K562 (cell line): ENCODE results near the gene PATJ. TPM values are rescaled to one million over a fixed set of nuclear protein-coding genes. Genes with fewer than 3 reads are reported as not detected.

ENCODE experiments used
- ATAC-seq: fragments of 200-7000 bp; cut with Tn5 transposase; 3 replicates; pipeline ENCODE4 v1.9.1; 2020; ENCODE audit warnings: moderate library complexity
- BruUV-seq: library from RNA; stranded (reverse); fragments of 400-500 nt; replicated peaks from 2 replicates; lab custom pipeline; 2021; lab: Mats Ljungman, UMichigan
- CTCF ChIA-PET: fragments of 300-600 bp; formaldehyde crosslinking; extraction: SDS; loops from one replicate; lab custom pipeline; 2021; ENCODE audit warnings: low intra/inter-chr PET ratio; lab: Yijun Ruan, JAX
- POLR2A ChIA-PET: fragments of 300-600, 350-650 bp; sonication (Branson Sonifier 250); formaldehyde crosslinking; extraction: SDS; loops from one replicate; lab custom pipeline; 2021; ENCODE audit warnings: antibody characterized with exemption, inconsistent platforms; lab: Yijun Ruan, JAX
- DNase-seq, 4 experiments: peaks; one replicate each; pipeline versions ENCODE4 v3.0.0 to v3.0.0-alpha.2; 2011 to 2018; ENCODE audit warnings: low spot score in 3 of 4, mixed read lengths in 3 of 4; ENCODE audit errors: extremely low read depth in 1 of 4
- FAIRE-seq: peaks from 2 replicates; lab custom pipeline; 2011; peaks lifted over from hg19 to GRCh38; lab: Jason Lieb, UNC
- H2AFZ ChIP-seq: 2 replicates; pipeline ENCODE4 v1.6.0; 2011; ENCODE audit warnings: low read depth, low read length, control low read depth, inconsistent platforms
- H3K27ac ChIP-seq: fragments of 200-600 bp; 3 replicates; pipeline ENCODE4 v1.8.0; 2011; ENCODE audit warnings: low read depth, mild to moderate bottlenecking, control low read depth, inconsistent platforms, low read length, moderate library complexity, mixed read lengths; ENCODE audit errors: extremely low read depth
- H3K27me3 ChIP-seq, 2 experiments: fragments of 300-600 bp in 1 of 2; 2 replicates in 1 of 2; 3 replicates in 1 of 2; pipeline versions ENCODE4 v1.6.0 to v1.8.0; 2011; ENCODE audit warnings: inconsistent platforms in 2 of 2, low read length in 2 of 2, mild to moderate bottlenecking in 1 of 2, mixed read lengths in 1 of 2, moderate library complexity in 1 of 2; ENCODE audit not compliant: control insufficient read depth in 2 of 2, insufficient read depth in 2 of 2
- H3K36me3 ChIP-seq: fragments of 300-600 bp; 3 replicates; pipeline ENCODE4 v1.8.0; 2011; ENCODE audit warnings: mild to moderate bottlenecking, low read length, inconsistent platforms; ENCODE audit not compliant: control insufficient read depth, insufficient read depth
- H3K4me1 ChIP-seq, 2 experiments: fragments of 200-600 bp in 1 of 2; replicated peaks in 1 of 2; 2 replicates in 1 of 2; 3 replicates in 1 of 2; pipeline versions ENCODE4 v1.5.1 to v1.8.0; 2011; ENCODE audit warnings: inconsistent platforms in 2 of 2, low read length in 2 of 2, mild to moderate bottlenecking in 1 of 2, mixed read lengths in 1 of 2, moderate library complexity in 1 of 2; ENCODE audit not compliant: control insufficient read depth in 2 of 2, insufficient read depth in 2 of 2
- H3K4me2 ChIP-seq: 2 replicates; pipeline ENCODE4 v1.6.1; 2011; ENCODE audit warnings: low read length, control low read depth, inconsistent platforms, mixed read lengths; ENCODE audit not compliant: insufficient read depth
- H3K4me3 ChIP-seq: fragments of 200-600 bp; sonication (generic), shearing (Covaris generic); 2 replicates; pipeline ENCODE4 v1.5.1; 2016; ENCODE audit warnings: control low read depth, inconsistent platforms
- H3K79me2 ChIP-seq: fragments of 200-600 bp; 3 replicates; pipeline ENCODE4 v1.8.0; 2011; ENCODE audit warnings: low read length, inconsistent platforms; ENCODE audit not compliant: control insufficient read depth, insufficient read depth
- H3K9ac ChIP-seq, 2 experiments: 2 replicates each; pipeline versions ENCODE4 v1.6.0 to v1.6.1; 2011; ENCODE audit warnings: low read depth in 2 of 2, low read length in 2 of 2, control low read depth in 1 of 2, inconsistent platforms in 1 of 2, mild to moderate bottlenecking in 1 of 2, mixed read lengths in 1 of 2; ENCODE audit not compliant: insufficient read depth in 1 of 2
- H3K9me1 ChIP-seq: one replicate; pipeline ENCODE4 v1.6.0; 2011; ENCODE audit warnings: inconsistent platforms, mild to moderate bottlenecking, low read length, moderate library complexity; ENCODE audit not compliant: control insufficient read depth, insufficient read depth
- H3K9me3 ChIP-seq: replicated peaks from 2 replicates; pipeline ENCODE4 v1.5.1; 2011; ENCODE audit warnings: low read depth, low read length, inconsistent platforms; ENCODE audit not compliant: control insufficient read depth, insufficient read depth
- H4K20me1 ChIP-seq: replicated peaks from 2 replicates; pipeline ENCODE4 v1.6.1; 2011; ENCODE audit warnings: low read length, inconsistent platforms, mixed read lengths; ENCODE audit not compliant: control insufficient read depth, insufficient read depth
- FOXA1 ChIP-seq: fragments of 450-650 bp; IDR thresholded peaks from 2 replicates; pipeline ENCODE4 v1.6.1; 2016; ENCODE audit warnings: mild to moderate bottlenecking, borderline replicate concordance
- FOXM1 ChIP-seq, 2 experiments: fragments of 450-650 bp in 1 of 2; sonication (generic) in 1 of 2; formaldehyde crosslinking in 1 of 2; IDR thresholded peaks; 2 replicates each; pipeline versions ENCODE4 v1.6.1 to v1.9.0; 2017 to 2022; ENCODE audit warnings: low read depth in 2 of 2, mild to moderate bottlenecking in 2 of 2, missing genetic modification reagents in 1 of 2, moderate library complexity in 1 of 2
- HCFC1 ChIP-seq: IDR thresholded peaks from 2 replicates; pipeline ENCODE4 v1.6.1; 2012; ENCODE audit warnings: low read depth, low read length, improper control_type of control experiment
- HMG20A ChIP-seq: fragments of 450-650 bp; formaldehyde crosslinking; conservative IDR thresholded peaks from 2 replicates; pipeline ENCODE4 v1.4.0; 2020; ENCODE audit warnings: mild to moderate bottlenecking, mixed read lengths
- NR2C1 ChIP-seq, 2 experiments: fragments of 450-650 bp; IDR thresholded peaks; 2 replicates each; pipeline ENCODE4 v1.6.1; 2017; ENCODE audit warnings: mild to moderate bottlenecking in 2 of 2, antibody characterized with exemption in 1 of 2, inconsistent platforms in 1 of 2, missing compliant biosample characterization in 1 of 2, missing genetic modification characterization in 1 of 2
- REST ChIP-seq, 2 experiments: fragments of 450-650 bp; formaldehyde crosslinking in 1 of 2; IDR thresholded peaks; 2 replicates each; pipeline versions ENCODE4 v1.4.0 to v1.6.1; 2014 to 2020; ENCODE audit warnings: mild to moderate bottlenecking in 2 of 2, borderline replicate concordance in 1 of 2, low read depth in 1 of 2
- RFX5 ChIP-seq: IDR thresholded peaks from 2 replicates; pipeline ENCODE4 v1.6.1; 2011; ENCODE audit warnings: low read depth, mild to moderate bottlenecking, improper control_type of control experiment, low read length
- TAF1 ChIP-seq: IDR thresholded peaks from 2 replicates; pipeline ENCODE4 v1.6.1; 2011; ENCODE audit warnings: mild to moderate bottlenecking, low read length, moderate library complexity; ENCODE audit not compliant: insufficient read depth, control insufficient read depth, severe bottlenecking; ENCODE audit errors: extremely low read depth
- THAP12 ChIP-seq: fragments of 250-450 bp; sonication (Bioruptor Pico); IDR thresholded peaks from 2 replicates; pipeline ENCODE4 v1.9.0; 2021; ENCODE audit warnings: mild to moderate bottlenecking, inconsistent platforms
- USF1 ChIP-seq: sonication (generic); formaldehyde crosslinking; IDR thresholded peaks from 2 replicates; pipeline ENCODE4 v1.9.0; 2022; ENCODE audit warnings: mild to moderate bottlenecking, missing genetic modification reagents
- WGBS: fragments of 100-300 bp; shearing (Covaris generic); methylation state at CpG from one replicate; pipeline ENCODE4 v1.1.6; 2016; ENCODE audit warnings: low coverage, mixed read lengths; ENCODE audit not compliant: insufficient coverage; ENCODE audit errors: missing lambda C conversion rate; 5-methylcytosine and 5-hydroxymethylcytosine counted together
- in situ Hi-C: fragments of 300-500 bp; cut with MboI; formaldehyde crosslinking; loops from 4 replicates; pipeline ENCODE4 v1.15.0; 2018; ENCODE audit warnings: inconsistent platforms, mixed read lengths
- intact Hi-C: fragments of 100-400 bp; cut with micrococcal nuclease; formaldehyde crosslinking; loops from 2 replicates; pipeline ENCODE4 v1.14.2; 2022
- polyA plus RNA-seq, 8 experiments: library from polyadenylated mRNA; depleted of rRNA in 4 of 8; stranded (reverse) in 5 of 8; unstranded in 3 of 8; fragments of >200 nt; fragmentation: Nextera tagmentation in 2 of 8; fragmentation: Illumina TruSeq in 1 of 8; extraction: Ambion mirVana in 2 of 8; extraction: Trizol in 1 of 8; gene quantifications; 2 replicates each; pipeline versions ENCODE4 v1.2.1 to v1.2.3, GENCODE V29; 2011 to 2014; ENCODE audit warnings: inconsistent platforms in 1 of 8, missing spikeins in 1 of 8
- total RNA-seq, 7 experiments: library from RNA; depleted of rRNA in 6 of 7; stranded (reverse); fragments of >200 nt in 6 of 7; fragmentation: Illumina TruSeq in 2 of 7; extraction: Trizol in 2 of 7; gene quantifications; 2 replicates each; pipeline versions ENCODE4 v1.2.1 to v1.2.3, GENCODE V29; 2011 to 2021; ENCODE audit warnings: low replicate concordance in 1 of 7

The PATJ gene
- total and polyA plus RNA-seq, 9 of the 15 experiments (the other 6 are each of a cell fraction or from before 2014, with no cell fraction given), result 0.22 TPM; not detected in 8

GRCh38 chr1:62012095-62012494 lies 269.8 kb downstream of the PATJ start:
- Histone ChIP-seq H3K4me1 (no peaks in the 10 kb centered on the region), H4K20me1 (no peaks in the 10 kb centered on the region), H3K79me2 (no peaks in the 10 kb centered on the region), H3K36me3 (no peaks in the 10 kb centered on the region), H3K9me3 (no peaks in the 10 kb centered on the region), H3K27me3 (no peaks in the 10 kb centered on the region), H3K4me3 (no peak overlapping the region), H3K9ac (no peak overlapping the region), H3K4me2 (no peak overlapping the region), H3K9me1 (no peaks in the 10 kb centered on the region), H3K27ac (no peak overlapping the region), H2AFZ (no peak overlapping the region)
- in situ Hi-C loops (no loop called here), intact Hi-C loops (loop anchor here (10.0 kb wide), 1 partner anchor 1073 kb away; no protein-coding TSS in a partner anchor)
- no TSS peak for BruUV-seq
- POLR2A ChIA-PET, result interaction anchor here (0.7 to 0.8 kb wide), 2 partner anchors 14 to 66 kb away, joined by 3 read pairs; no protein-coding TSS in a partner anchor
- 0% methylated on average over 1 of the region's 1 CpG for WGBS
- CTCF ChIA-PET, result no interaction called here
- FAIRE-seq (no peak), DNase-seq (no peak), ATAC-seq (no peak)
- TF ChIP-seq TAF1 (no peak), HMG20A (CRISPR knock-in tag) (no peak), HCFC1 (no peak), FOXM1 (IDR thresholded peaks at IDR 0.05; ENCODE audit: low read depth) (no peak), FOXM1 (CRISPR knock-in tag; IDR thresholded peaks at IDR 0.05; ENCODE audit: low read depth) (no peak), NR2C1 (IDR thresholded peaks at IDR 0.05) (no peak), NR2C1 (tag; IDR thresholded peaks at IDR 0.05) (no peak), USF1 (CRISPR knock-in tag) (no peak), THAP12 (CRISPR knock-in tag) (no peak), FOXA1 (no peak), REST (IDR thresholded peaks at IDR 0.05; ENCODE audit: borderline replicate concordance) (no peak), REST (CRISPR knock-in tag; IDR thresholded peaks at IDR 0.05; ENCODE audit: low read depth) (no peak), RFX5 (no peak)
